AG04450 (cell line): Measurements from ENCODE around the gene RBM39. TPM values are rescaled to one million over a fixed set of nuclear protein-coding genes. Genes with fewer than 3 reads are reported as not detected.
"Not testable (repeated sequence)": the region's sequence is repeated elsewhere in the genome, so short reads cannot be mapped to it uniquely, and the experiment has no call there.

Experiments
- CTCF ChIA-PET: fragments of 300-600, 350-600 bp; formaldehyde crosslinking; extraction: SDS; loops from one replicate; lab custom pipeline; 2022; ENCODE audit warnings: antibody characterized with exemption, inconsistent platforms; lab: Charles Lee
- POLR2A ChIA-PET: fragments of 350-600 bp; formaldehyde crosslinking; extraction: SDS; loops from one replicate; lab custom pipeline; 2021; ENCODE audit warnings: antibody characterized with exemption, inconsistent platforms; lab: Yijun Ruan, JAX
- DNase-seq: peaks from one replicate; pipeline ENCODE4 v3.0.0-alpha.2; 2011; ENCODE audit warnings: low read depth, low spot score
- H3K27ac ChIP-seq: one replicate; pipeline ENCODE4 v1.5.1; 2012; ENCODE audit warnings: low read depth, low read length, control low read depth
- H3K27me3 ChIP-seq: one replicate; pipeline ENCODE4 v1.6.0; 2012; ENCODE audit warnings: low read length; ENCODE audit not compliant: control insufficient read depth, insufficient read depth
- H3K4me3 ChIP-seq: 2 replicates; pipeline ENCODE4 v1.5.1; 2011; ENCODE audit warnings: mild to moderate bottlenecking, low read depth, low read length, control low read depth
- H3K9me3 ChIP-seq: 2 replicates; pipeline ENCODE4 v1.5.1; 2012; ENCODE audit warnings: low read length; ENCODE audit not compliant: control insufficient read depth, insufficient read depth
- CTCF ChIP-seq: IDR thresholded peaks from 2 replicates; pipeline ENCODE4 v1.5.1; 2011; ENCODE audit warnings: low read depth, low read length, control low read depth, inconsistent platforms
- polyA plus RNA-seq: library from polyadenylated mRNA; depleted of rRNA; stranded (reverse); fragments of >200 nt; gene quantifications from 2 replicates; pipeline ENCODE4 v1.2.3, GENCODE V29; 2011

RBM39 gene
- polyA plus RNA-seq, 1 experiment = 144 TPM

- no peak for DNase-seq
- ChIA-PET POLR2A (interaction anchor here (1.3 kb wide), 1 partner anchor 21 kb away, joined by 5 read pairs; the partner anchor contains the start of gene RBM39), CTCF (no interaction called here)
- H3K4me3 ChIP-seq = no peak overlapping the region
- no peak overlapping the region for H3K27ac ChIP-seq
- no peaks in the 10 kb centered on the region for H3K9me3 ChIP-seq
- H3K27me3 ChIP-seq = no peaks in the 10 kb centered on the region
- no peak for TF ChIP-seq CTCF
These were observed 20.8 kb downstream of the RBM39 start for GRCh38 chr20:35721219-35721618.

GRCh38 chr20:35720165-35721123 is 21.6 kb downstream of the RBM39 start:
- TF ChIP-seq CTCF = no peak
- H3K27me3 ChIP-seq = no peaks in the 10 kb centered on the region
- H3K27ac ChIP-seq = no peak overlapping the region
- POLR2A ChIA-PET = interaction anchor here (0.6 to 2.3 kb wide), 5 partner anchors 8 to 159 kb away, joined by 4 to 9 read pairs (median 5); partner anchors contain the start of gene RBM39
- no peak for DNase-seq
- CTCF ChIA-PET = no interaction called here
- no peak overlapping the region for H3K4me3 ChIP-seq
- no peaks in the 10 kb centered on the region for H3K9me3 ChIP-seq

- no peak for TF ChIP-seq CTCF
- Histone ChIP-seq H3K9me3 (no peaks in the 10 kb centered on the region), H3K27ac (no peak overlapping the region), H3K4me3 (no peak overlapping the region), H3K27me3 (no peaks in the 10 kb centered on the region)
- DNase-seq = no peak
- ChIA-PET CTCF (no interaction called here), POLR2A (interaction anchor here (1.4 to 2.3 kb wide), 3 partner anchors 9 to 23 kb away, joined by 4 to 9 read pairs (median 6); partner anchors contain the start of gene RBM39)
These were observed 22.3 kb downstream of the RBM39 start for GRCh38 chr20:35719717-35720116.

DNA sequence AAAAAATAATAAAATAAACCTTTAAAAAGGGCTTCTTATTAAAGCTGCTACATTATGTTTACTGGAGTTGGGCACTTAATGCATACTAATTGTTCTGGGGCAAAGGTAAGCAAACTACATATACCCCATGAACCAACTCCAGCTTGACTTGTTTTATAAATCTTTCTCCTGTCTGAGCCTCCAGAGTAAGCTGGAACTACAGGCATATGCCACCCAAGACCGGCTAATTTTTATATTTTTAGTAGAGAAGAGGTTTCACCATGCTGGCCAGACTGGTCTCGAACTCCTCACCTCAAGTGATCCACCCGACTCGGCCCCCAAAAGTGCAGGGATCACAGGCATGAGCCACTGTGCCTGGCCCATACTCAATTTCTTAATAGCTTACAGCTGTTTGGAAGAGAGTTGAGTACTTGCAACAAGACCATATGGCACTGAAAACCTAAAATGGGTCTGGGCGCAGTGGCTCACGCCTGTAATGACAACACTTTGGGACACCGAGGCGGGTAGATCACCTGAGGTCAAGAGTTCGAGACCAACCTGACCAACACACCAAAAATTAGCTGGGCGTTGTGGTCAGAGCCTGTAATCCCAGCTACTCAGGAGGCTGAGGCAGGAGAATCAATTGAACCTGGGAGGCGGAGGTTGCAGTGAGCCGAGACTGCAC is 23.0 kb downstream of the RBM39 start:
- no peak for TF ChIP-seq CTCF
- ChIA-PET CTCF (interaction anchor here (0.8 kb wide), 1 partner anchor 23 kb away, joined by 3 read pairs; the partner anchor contains the start of gene RBM39), POLR2A (interaction anchor here (0.7 to 2.3 kb wide), 5 partner anchors 9 to 192 kb away, joined by 3 to 9 read pairs (median 6); partner anchors contain the start of gene RBM39)
- H3K9me3 ChIP-seq = no peaks in the 10 kb centered on the region
- DNase-seq = no peak
- peak overlapping the region; percentile 13 for H3K27ac ChIP-seq
- H3K27me3 ChIP-seq = no peaks in the 10 kb centered on the region
- H3K4me3 ChIP-seq = no peak overlapping the region

GRCh38 chr20:35718321-35718720 is 23.7 kb downstream of the RBM39 start:
- CTCF ChIA-PET, H3K27ac ChIP-seq, H3K27me3 ChIP-seq, H3K9me3 ChIP-seq, H3K4me3 ChIP-seq, DNase-seq: not testable (repeated sequence)
- POLR2A ChIA-PET = interaction anchor here (0.5 to 2.3 kb wide), 4 partner anchors 10 to 251 kb away, joined by 4 to 9 read pairs (median 6); partner anchors contain the start of gene RBM39
